T-helper 1 cell treated with Interleukin-12 subunit alpha and Interleukin-12 subunit beta and Interleukin-4 antibody, amounts not matched to agents 30 μg/mL and 1 μg/mL, for 36 hours (primary cell): ENCODE data around the gene EEF1AKMT4.

Experiments
- H3K27ac Mint-ChIP-seq: one replicate; pipeline ENCODE4 v1.8.0; 2021; ENCODE audit warnings: mild to moderate bottlenecking, mixed read lengths
- H3K27me3 Mint-ChIP-seq: one replicate; pipeline ENCODE4 v1.8.0; 2021; ENCODE audit warnings: low read depth, mixed read lengths
- H3K36me3 Mint-ChIP-seq: one replicate; pipeline ENCODE4 v1.8.0; 2021; ENCODE audit warnings: low read depth, mixed read lengths
- H3K4me1 Mint-ChIP-seq: one replicate; pipeline ENCODE4 v1.8.0; 2021; ENCODE audit warnings: low read depth, mixed read lengths
- H3K4me3 Mint-ChIP-seq: one replicate; pipeline ENCODE4 v1.8.0; 2021; ENCODE audit warnings: mild to moderate bottlenecking, moderate library complexity, mixed read lengths
- H3K9me3 Mint-ChIP-seq: one replicate; pipeline ENCODE4 v1.8.0; 2021; ENCODE audit warnings: mixed read lengths

EEF1AKMT4 gene

DNA sequence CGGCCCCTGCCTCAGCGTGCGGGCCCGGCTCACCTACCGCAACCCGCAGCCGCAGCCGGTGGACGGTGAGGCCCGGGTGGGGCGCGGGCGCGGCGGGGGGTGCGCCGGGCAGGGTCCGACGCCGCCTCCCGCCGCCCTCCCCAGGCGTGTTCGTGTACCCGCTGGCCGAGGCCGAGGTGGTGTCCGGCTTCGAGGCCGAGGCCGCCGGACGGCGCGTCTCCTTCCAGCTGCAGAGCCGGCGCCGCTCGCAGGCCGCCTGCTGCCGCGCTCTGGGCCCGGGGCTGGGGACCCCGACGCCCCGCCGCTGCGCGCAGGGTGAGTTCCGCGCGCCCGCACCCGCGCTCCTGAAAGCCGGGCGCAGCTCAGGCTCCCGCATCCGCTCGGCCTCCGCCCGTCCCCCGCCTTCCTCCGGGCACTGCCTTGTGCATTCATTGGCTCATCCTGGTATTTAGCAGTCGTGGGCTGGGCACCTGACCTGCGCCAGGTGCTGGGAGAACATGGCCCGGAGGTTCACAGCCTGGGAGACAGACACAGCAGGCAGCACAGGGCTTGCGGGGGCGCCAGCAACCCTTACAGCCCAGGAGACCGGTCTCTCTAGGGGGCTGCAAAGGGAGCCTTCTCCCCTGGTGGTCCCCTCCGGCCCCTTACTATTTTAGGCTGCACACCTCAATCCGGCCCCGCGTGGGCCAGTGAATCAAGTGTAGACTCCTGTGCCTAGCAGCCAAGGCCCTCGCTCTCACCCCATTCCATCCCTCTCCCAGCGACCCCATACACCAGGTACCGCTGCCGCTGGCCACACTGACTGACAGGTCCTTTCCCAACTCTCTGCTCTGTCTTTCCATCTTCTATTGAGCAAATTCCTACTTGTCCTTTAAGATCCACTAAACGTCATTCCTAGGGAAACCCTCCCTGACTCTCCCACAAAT lies 18.6 kb upstream of the EEF1AKMT4 start:
- Mint-ChIP-seq H3K36me3 (no peaks in the 10 kb centered on the region), H3K4me3 (peak overlapping the region; percentile 57), H3K27me3 (peaks cover 59% of the 10 kb centered on the region), H3K4me1 (peaks cover 12% of the 10 kb centered on the region), H3K9me3 (no peaks in the 10 kb centered on the region), H3K27ac (no peak overlapping the region)

DNA sequence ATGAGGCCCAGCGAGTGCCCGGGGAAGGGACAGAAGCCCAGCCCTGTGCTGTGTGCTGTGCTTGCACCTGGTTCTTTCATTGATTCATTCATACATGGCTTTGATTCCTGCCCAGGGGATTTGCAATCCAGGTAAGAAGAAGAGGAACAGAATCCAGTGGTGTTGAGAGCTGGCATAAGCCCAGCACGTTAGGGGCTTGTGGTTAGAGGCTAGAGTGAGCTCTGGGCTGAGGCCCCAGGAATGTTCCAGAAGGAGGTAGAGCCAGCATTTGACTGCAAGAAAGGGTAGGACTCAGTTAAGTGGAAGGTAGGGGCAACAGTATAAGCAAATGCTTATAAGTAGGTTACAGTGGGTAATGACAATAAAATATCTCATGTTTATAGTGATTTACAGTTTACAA lies 17.8 kb upstream of the EEF1AKMT4 start:
- no peak overlapping the region for H3K27ac Mint-ChIP-seq
- H3K4me3 Mint-ChIP-seq, result peak overlapping the region; percentile 57
- H3K27me3 Mint-ChIP-seq, result peaks cover 51% of the 10 kb centered on the region
- H3K36me3 Mint-ChIP-seq, result no peaks in the 10 kb centered on the region
- peaks cover 12% of the 10 kb centered on the region for H3K4me1 Mint-ChIP-seq
- H3K9me3 Mint-ChIP-seq, result no peaks in the 10 kb centered on the region

- Mint-ChIP-seq H3K27me3 (peaks cover 37% of the 10 kb centered on the region), H3K4me3 (no peak overlapping the region), H3K4me1 (peaks cover 12% of the 10 kb centered on the region), H3K36me3 (no peaks in the 10 kb centered on the region), H3K9me3 (no peaks in the 10 kb centered on the region), H3K27ac (no peak overlapping the region)
These were observed 16.2 kb upstream of the EEF1AKMT4 start for GRCh38 chr3:184233127-184233843.

- H3K4me3 Mint-ChIP-seq, result no peak overlapping the region
These were observed 15.2 kb upstream of the EEF1AKMT4 start for GRCh38 chr3:184234224-184234623.

GRCh38 chr3:184234671-184235380 lies 14.6 kb upstream of the EEF1AKMT4 start:
- no peaks in the 10 kb centered on the region for H3K36me3 Mint-ChIP-seq
- H3K4me3 Mint-ChIP-seq, result no peak overlapping the region
- H3K27ac Mint-ChIP-seq, result no peak overlapping the region
- no peaks in the 10 kb centered on the region for H3K9me3 Mint-ChIP-seq
- peaks cover 24% of the 10 kb centered on the region for H3K27me3 Mint-ChIP-seq
- peaks cover 7% of the 10 kb centered on the region for H3K4me1 Mint-ChIP-seq

More at GRCh38 chr3:184234224-184234623, 15.2 kb upstream of the EEF1AKMT4 start:
- no peaks in the 10 kb centered on the region for H3K9me3 Mint-ChIP-seq
- no peaks in the 10 kb centered on the region for H3K36me3 Mint-ChIP-seq
- H3K4me1 Mint-ChIP-seq, result peaks cover 7% of the 10 kb centered on the region
- no peak overlapping the region for H3K27ac Mint-ChIP-seq
- peaks cover 28% of the 10 kb centered on the region for H3K27me3 Mint-ChIP-seq

DNA sequence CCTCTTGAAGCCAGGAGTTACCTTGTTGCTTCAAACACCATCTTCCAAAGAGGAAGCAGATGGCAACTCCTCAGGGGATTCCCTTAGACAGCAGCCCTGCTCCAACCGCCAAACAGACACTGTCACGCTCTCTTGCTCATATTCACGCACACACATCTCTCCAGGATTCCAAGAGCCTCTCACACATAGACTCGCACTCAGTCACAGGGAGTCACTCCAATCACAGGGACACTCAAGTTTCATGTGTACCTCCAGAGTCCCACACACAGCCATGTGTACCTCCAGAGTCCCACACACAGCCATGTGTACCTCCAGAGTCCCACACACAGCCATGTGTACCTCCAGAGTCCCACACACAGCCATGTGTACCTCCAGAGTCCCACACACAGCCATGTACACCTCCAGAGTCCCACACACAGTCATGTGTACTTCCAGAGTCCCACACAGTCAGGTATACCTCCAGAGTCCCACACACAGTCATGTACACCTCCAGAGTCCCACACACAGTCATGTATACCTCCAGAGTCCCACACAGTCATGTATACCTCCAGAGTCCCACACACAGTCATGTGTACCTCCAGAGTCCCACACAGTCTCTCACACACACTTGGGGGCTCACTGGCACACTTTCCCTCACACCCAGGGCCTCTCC lies 14.0 kb upstream of the EEF1AKMT4 start:
- H3K27me3 Mint-ChIP-seq, result peaks cover 24% of the 10 kb centered on the region
- H3K27ac Mint-ChIP-seq, result no peak overlapping the region
- no peaks in the 10 kb centered on the region for H3K36me3 Mint-ChIP-seq
- peaks cover 7% of the 10 kb centered on the region for H3K4me1 Mint-ChIP-seq
- no peak overlapping the region for H3K4me3 Mint-ChIP-seq
- H3K9me3 Mint-ChIP-seq, result no peaks in the 10 kb centered on the region

- no peak overlapping the region for H3K27ac Mint-ChIP-seq
- H3K4me1 Mint-ChIP-seq, result peaks cover 5% of the 10 kb centered on the region
- H3K4me3 Mint-ChIP-seq, result no peak overlapping the region
- no peaks in the 10 kb centered on the region for H3K36me3 Mint-ChIP-seq
- peaks cover 21% of the 10 kb centered on the region for H3K27me3 Mint-ChIP-seq
- H3K9me3 Mint-ChIP-seq, result no peaks in the 10 kb centered on the region
These were observed 13.4 kb upstream of the EEF1AKMT4 start for GRCh38 chr3:184236033-184236410.

DNA sequence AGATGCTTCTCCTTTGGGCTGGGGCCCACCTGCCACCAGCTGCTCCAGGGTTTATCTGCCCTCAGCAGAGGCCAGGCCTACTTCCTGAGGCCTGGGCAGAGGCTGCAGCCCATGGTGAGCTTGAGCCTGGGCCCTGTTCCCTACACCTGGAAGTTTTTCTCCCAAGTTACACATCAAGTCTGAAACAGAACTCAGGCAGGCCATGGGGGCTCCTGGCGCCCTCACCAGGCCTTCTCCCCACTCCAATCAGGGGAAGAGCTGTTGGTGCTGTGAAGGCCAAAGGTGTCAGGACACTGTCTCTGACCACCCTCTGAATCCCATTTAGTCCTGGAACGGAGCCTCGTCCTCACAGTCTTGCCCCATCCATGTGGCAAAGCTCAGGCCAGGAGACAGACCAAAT lies 12.8 kb upstream of the EEF1AKMT4 start:
- H3K27me3 Mint-ChIP-seq, result peaks cover 15% of the 10 kb centered on the region
- no peak overlapping the region for H3K4me3 Mint-ChIP-seq
- no peaks in the 10 kb centered on the region for H3K36me3 Mint-ChIP-seq
- H3K9me3 Mint-ChIP-seq, result no peaks in the 10 kb centered on the region
- no peak overlapping the region for H3K27ac Mint-ChIP-seq
- H3K4me1 Mint-ChIP-seq, result no peaks in the 10 kb centered on the region

DNA sequence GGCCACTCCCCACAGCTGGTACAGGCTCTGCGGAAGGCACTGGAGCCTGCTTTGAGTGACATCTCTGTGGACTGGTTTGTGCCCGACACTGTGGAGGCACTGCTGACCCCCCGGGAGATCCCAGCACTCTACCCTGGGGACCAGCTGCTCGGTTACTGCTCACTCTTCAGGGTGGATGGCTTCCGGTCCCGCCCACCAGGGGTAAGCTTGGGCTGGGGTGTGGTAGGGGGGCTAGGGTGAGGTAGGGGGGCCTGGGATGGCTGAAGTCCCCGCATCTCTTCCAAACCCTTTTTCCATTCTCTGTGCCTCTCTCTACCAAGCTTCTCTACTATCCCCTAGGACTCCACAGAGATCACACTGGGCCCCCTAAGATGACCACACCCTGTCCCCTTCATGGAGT lies 12.3 kb upstream of the EEF1AKMT4 start:
- Mint-ChIP-seq H3K4me1 (no peaks in the 10 kb centered on the region), H3K27me3 (peaks cover 9% of the 10 kb centered on the region), H3K4me3 (no peak overlapping the region), H3K36me3 (peaks cover under 1% of the 10 kb centered on the region), H3K27ac (no peak overlapping the region), H3K9me3 (no peaks in the 10 kb centered on the region)

DNA sequence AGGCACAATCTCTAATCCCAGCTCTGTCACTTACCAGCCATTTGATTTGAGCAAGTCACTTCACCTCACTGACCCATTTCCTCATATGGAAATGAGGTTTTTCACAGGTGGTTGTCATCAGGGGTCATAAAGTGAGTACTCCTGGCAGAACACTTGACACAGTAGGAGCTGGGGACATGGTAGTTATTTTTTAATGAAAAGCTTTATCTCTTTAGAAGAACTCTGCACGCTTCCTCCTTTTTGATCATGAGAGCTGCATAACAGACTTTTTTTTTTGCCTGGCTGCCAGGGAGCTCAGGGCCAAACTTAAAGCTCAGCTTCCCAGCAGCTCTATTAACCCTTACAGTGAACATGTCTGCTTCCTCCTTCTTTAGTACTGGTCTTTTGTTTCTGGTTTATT lies 11.7 kb upstream of the EEF1AKMT4 start:
- Mint-ChIP-seq H3K36me3 (peaks cover 7% of the 10 kb centered on the region), H3K4me3 (no peak overlapping the region), H3K4me1 (no peaks in the 10 kb centered on the region), H3K9me3 (no peaks in the 10 kb centered on the region), H3K27ac (no peak overlapping the region), H3K27me3 (peaks cover 3% of the 10 kb centered on the region)

DNA sequence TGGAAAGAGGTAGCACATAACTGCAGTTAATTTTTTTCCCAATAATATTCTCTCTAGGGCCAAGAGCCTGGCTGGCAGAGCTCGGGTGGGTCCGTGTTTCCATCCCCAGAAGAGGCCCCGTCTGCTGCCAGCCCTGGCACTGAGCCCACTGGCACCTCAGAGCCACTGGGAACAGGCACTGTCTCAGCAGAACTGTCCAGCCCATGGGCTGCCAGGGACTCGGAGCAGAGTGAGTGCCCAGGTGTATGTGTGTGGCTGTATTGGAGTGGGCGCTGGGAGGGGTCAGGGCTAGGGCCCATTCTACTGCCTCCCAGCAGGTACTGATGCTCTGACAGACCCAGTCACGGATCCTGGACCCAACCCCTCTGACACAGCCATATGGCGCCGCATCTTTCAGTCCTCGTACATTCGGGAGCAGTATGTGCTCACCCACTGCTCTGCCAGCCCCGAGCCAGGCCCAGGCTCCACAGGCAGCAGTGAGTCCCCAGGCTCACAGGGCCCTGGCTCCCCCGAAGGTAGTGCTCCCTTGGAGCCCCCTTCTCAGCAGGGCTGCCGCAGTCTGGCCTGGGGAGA lies 11.1 kb upstream of the EEF1AKMT4 start:
- H3K27me3 Mint-ChIP-seq, result no peaks in the 10 kb centered on the region
- H3K4me3 Mint-ChIP-seq, result no peak overlapping the region
- peaks cover 8% of the 10 kb centered on the region for H3K36me3 Mint-ChIP-seq
- no peaks in the 10 kb centered on the region for H3K9me3 Mint-ChIP-seq
- H3K27ac Mint-ChIP-seq, result no peak overlapping the region
- H3K4me1 Mint-ChIP-seq, result no peaks in the 10 kb centered on the region

- peaks cover 9% of the 10 kb centered on the region for H3K36me3 Mint-ChIP-seq
- H3K4me3 Mint-ChIP-seq, result no peak overlapping the region
- H3K27me3 Mint-ChIP-seq, result no peaks in the 10 kb centered on the region
- no peaks in the 10 kb centered on the region for H3K9me3 Mint-ChIP-seq
- no peak overlapping the region for H3K27ac Mint-ChIP-seq
- no peaks in the 10 kb centered on the region for H3K4me1 Mint-ChIP-seq
These were observed 10.3 kb upstream of the EEF1AKMT4 start for GRCh38 chr3:184239221-184239620.

DNA sequence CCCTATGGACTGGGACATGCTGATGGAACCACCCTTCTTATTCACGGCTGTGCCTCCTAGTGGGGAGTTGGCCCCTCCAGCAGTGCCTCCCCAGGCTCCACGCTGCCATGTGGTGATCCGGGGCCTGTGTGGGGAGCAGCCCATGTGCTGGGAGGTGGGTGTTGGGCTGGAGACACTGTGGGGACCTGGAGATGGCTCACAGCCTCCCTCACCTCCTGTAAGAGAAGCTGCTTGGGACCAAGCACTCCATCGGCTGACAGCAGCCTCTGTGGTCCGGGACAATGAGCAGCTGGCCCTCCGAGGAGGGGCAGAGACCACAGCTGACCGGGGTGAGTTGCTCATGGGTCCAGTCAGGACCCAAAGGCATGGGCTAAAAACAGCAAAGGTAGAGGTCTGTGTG lies 9.8 kb upstream of the EEF1AKMT4 start:
- H3K4me1 Mint-ChIP-seq, result no peaks in the 10 kb centered on the region
- H3K4me3 Mint-ChIP-seq, result no peak overlapping the region
- no peaks in the 10 kb centered on the region for H3K27me3 Mint-ChIP-seq
- no peaks in the 10 kb centered on the region for H3K9me3 Mint-ChIP-seq
- H3K27ac Mint-ChIP-seq, result no peak overlapping the region
- H3K36me3 Mint-ChIP-seq, result peaks cover 14% of the 10 kb centered on the region
